Effector CD4-positive, alpha-beta T cell (primary cell): Measurements from ENCODE around the gene NRARP.
A peak's percentile ranks its signal among the peaks of the same experiment; 100 is the strongest.
"Not testable (repeated sequence)": the region's sequence is repeated elsewhere in the genome, so short reads cannot be mapped to it uniquely, and the experiment has no call there.

Source experiments
- DNase-seq: peaks from one replicate; pipeline ENCODE4 v3.0.0-alpha.2; 2020
- total RNA-seq: gene quantifications from one replicate; lab custom pipeline; 2026; lab: John Stamatoyannopoulos, UW

Gene NRARP, protein sequence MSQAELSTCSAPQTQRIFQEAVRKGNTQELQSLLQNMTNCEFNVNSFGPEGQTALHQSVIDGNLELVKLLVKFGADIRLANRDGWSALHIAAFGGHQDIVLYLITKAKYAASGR
- 6.6 reads per million, percentile 24 among the genes with 10 or more reads in this experiment for total RNA-seq

DNA sequence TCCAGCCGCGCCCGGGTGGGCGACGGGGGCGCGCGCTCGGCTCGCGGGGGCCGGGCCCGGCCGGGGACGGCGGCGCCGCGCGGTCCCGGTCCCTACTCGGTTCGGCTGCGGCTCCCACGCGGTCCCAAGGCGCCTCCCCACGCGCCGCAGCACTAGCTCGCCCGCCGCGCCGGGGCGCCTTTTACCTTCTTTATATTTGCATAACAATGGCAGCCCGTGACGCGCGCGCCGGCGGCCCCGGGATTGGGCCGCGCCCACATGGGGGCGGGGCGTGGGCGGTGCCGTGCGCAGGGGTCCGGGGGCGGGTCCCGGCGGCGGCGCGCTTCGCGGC is at the start of gene NRARP:
Gene NRARP, minus strand, starts transcription at position 154 of the 331 bp plus-strand sequence. CDS start 343 bp downstream, outside the sequence.
- DNase-seq, result peak; percentile 92

DNA sequence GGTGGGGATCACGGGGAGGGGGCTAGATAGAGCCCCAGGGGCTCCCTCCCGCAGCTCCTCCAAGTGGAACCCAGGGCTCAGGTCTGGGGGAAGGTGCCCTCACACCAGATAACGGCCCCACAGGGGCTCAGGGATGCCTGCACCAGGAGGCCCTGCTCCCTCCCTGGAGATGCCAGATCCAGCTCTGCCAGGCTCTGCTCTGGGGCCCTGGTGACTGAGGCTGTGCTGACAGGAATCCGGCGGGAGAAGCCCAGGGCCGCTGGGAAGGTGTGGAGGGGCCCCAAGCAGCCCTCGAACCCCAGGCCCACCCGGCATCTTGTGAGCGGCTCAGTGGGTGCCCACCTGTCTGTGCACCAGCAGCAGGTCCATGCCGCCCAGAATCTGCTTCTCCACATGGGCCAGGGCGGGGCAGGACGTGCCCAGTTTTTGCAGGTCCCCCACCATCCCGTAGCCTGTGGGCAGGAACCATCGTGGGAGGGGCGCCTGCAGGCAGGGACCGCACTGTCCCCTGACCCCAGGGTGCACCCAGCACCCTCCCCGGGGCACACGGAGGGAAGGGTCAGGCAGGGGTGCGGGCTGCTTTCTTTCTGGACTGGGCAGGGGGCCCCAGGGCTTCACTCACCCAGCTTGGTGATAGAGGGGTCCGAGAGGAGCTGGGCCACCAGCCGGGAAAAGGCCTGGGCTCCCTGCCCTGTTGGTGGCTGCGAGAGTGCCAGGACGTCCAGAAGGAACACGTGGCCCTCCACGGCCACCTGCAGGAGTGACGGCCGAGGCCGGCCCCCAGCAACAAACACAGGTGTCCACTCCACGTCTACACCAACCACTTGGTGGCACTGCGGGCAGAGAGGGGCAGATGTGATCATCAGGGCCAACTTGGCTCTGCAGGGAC is 48.9 kb upstream of the NRARP start:
- DNase-seq, result no peak

DNA sequence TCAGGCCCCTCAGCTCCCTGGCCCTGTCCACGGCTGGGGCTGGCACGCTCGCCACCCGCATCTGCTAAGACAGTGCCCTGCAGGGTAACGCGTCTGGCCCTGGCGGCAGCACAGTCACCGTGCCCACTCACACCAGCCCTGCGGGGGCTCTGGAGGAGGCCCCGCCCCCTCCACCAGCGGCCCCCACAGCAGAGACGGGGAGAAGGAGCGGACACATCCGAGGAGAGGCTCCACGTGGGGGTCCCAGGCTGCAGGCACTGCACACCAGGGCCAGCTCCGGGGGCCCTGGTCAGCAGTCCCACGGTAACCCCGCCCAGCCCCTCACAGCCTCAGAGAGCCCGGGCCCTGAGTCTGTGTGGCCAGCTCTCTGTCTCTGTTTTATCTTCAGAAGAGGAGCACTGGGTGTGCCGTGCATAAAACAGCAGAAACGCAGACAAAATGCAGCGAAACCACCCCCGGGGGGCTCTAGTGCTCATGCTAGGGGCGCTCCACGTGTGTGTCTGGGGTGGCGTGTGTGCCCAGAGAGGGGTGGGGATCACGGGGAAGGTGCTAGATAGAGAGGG is 47.5 kb upstream of the NRARP start:
- no peak for DNase-seq

DNA sequence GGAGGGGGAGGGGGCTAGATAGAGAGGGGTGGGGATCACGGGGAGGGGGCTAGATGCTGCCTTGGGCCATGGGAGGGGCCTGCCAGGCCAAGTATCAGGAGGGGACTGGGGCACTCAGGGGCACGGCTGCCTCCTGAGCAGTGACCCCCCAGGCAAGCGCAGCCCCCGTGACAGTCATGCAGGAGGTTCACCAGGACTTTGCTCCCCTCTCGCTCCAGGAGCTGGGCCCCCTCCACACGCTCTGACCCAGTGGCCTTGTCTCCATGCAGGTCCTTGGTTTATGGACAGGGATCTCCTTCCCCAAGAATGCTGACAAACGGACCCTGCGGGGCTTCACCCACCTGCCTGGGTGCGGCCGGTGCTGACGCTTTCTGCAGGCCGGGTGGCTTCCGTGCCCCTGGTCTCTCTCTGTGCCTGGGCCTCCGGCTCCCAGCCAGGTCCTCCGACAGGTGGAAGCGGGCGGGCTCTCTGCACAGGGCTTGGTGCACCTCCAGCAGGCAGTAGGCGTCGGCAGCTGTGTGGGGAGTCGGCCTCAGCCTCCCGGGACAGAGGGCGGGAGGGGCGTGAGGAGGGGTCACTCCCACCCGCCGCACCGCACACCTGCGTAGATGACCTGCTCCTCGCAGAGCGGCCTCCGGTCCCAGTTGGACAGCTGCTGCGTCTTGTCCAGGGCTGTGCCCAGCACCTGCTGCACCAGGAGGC is 46.8 kb upstream of the NRARP start:
- no peak for DNase-seq

DNA sequence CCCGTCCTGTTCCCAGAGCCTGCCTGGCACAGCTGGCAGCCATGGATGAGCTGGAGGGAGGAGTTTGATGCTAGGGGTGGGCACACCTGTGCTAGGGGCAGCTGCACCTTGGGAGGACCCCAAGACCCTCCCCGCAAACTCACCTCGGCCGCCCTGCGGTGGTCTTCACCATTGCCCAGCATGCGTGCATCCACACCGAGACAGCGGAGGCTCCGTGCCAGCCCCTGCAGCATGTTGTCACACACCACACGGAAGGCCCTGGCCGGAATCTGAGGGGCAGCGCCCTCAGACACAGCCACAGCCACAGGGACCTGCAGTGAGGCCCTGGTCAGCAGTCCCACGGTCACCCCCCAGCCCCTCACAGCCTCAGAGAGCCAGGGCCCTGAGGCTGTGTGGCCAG is 45.9 kb upstream of the NRARP start:
- no peak for DNase-seq

DNA sequence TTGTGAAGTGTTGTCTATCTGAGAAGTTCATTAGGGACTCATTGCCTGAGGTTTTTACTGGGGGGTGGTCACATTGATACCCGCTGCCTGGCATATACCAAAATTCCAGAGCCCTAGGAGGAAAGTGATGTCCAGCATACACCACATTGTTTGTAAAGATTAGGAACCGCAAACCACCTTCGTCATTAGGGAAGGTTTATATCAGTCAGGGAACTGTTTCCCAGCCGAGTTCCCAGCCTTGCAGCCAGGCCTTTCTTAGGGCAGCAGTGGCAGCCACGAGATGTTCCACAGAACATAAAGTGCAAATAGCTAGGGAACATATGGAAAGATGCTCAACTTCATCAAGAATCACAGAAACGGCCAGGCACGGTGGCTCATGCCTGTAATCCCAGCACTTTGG is 40.4 kb upstream of the NRARP start:
- no peak for DNase-seq

DNA sequence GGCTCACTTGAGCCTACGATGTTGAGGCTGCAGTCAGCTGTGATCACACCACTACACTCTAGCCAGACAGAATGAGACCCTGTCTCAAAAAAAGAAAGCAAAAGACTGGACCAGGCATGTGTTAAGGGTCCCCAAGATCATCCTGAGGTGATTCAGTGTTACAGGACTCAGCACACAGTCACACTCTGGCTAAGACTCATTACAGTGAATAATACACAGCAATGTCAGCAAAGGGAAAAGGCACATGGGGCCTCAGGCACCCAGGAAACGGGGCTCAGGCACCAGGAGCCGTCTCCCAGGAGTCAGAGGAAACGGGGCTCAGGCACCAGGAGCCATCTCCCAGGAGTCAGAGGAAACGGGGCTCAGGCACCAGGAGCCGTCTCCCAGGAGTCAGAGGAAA is 39.2 kb upstream of the NRARP start:
- DNase-seq, result no peak

DNA sequence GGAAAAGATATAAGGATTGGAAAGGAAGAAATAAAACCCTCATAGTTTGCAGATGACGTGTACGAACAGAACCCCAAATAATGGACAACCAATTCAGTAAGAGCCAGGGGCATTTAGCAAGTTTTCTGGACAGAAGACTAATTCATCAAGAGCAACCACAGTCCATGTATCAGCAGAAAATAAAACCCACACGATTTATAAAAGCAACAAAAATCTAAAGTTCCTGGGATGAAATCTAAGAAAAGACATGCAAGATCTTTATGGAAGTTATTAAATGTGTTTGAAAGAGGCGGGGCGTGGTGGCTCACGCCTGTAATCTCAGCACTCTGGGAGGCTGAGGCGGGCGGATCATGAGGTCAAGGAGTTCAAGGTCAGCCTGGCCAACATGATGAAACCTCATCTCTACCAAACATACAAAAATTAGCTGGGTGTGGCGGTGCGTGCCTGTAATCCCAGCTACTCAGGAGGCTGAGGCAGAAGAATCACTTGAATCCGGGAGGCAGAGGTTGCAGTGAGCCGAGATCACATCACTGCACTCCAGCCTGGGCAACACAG is 37.9 kb upstream of the NRARP start:
- DNase-seq, result not testable (repeated sequence)

DNA sequence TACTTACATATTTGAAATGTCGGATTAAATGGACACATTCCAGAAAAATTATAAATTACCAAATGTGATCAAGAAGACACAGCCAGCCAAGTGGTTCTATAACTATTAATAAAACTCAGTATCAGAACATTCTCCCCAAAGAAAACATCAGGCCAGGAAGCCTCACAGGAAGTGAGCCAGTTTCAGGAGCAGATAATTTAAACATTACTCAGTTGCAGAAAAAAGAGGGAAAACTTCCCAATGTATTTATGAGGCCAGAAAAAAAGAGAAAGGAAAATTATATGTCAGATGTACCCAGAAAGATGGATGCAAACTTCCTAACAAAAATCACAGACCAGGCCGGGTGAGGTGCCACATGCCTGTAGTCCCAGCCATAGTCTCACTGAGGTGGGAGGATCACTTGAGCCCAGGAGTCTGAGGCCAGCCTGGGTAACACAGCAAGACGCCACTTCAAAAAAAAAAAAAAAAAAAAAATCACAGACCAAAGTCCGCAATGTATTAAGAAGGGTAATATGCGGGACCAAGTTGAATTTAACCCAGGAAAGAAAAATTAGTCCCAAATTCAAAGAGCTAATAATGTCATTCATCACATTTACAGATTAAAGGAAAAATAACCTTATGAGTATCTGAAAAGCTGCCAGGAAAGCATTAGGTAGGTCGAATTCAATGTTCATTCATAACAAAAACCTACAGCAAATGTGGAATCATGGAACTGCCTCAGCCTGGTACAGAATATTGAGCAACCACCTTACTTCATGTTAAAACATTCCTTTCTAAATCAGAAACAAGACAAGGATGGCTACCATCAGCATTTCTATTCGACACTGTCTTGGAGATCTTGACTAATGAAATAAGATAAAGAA is 37.2 kb upstream of the NRARP start:
- no peak for DNase-seq

DNA sequence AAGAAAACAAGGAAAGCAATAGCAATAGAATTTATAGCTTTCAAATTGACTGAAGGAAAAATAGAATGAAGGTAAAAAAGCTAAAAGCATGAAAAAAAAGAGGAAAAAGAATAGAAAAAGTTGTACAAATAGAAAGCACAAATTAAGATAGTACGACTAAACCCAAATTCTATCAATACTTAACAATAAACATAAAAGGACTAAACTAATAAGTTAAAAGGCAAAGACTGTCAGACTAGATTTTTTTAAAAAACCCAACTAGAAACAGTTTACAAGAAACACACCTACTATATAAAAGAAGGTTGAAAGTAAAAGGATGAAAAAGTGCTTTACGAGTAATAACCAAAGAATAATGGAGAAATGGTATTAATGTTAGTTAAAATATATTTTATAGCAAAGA is 34.7 kb upstream of the NRARP start:
- DNase-seq, result no peak

DNA sequence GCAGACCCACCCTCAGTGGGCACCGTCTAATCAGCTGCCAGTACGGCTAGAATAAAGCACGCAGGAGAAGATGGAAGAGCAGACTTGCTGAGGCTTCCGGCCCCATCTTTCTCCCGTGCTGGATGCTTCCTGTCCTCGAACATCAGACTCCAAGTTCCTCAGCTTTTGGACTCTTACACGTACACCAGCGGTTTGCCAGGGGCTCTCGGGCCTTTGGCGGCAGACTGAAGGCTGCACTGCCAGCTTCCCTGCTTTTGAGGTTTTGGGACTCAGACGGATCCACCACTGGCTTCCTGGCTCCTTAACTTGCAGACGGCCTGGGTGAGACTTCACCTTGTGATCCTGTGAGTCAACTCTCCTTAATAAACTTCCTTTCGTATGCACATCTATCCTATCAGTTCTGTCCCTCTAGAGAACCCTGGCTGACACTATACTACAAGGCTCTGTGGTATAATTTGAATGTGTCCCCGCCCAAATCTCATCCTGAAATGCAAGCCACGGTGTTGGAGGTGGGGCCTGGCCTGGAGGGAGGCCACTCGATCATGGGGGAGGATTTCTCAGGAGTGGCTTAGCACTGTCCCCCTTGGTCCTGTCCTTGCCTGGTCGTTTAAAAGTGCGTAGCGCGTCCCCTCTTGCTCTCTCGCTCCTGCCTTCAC is 31.1 kb upstream of the NRARP start:
- DNase-seq, result no peak

DNA sequence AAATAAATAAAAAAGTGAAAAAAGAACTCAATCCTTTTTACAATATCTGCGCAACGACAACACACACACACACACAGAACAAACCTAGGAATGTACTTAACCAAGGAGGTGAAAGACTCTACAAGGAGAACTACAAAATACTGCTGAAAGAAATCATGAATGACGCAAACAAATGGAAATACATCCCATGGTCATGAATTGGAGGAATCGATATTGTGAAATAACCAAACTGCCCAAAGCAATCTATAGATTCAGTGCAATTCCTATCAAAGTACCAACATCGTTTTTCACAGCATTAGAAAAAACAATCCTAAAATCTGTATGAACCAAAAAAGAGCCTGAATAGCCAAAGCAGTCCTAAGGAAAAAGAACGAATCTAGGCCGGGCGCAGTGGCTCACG is 29.9 kb upstream of the NRARP start:
- no peak for DNase-seq

DNA sequence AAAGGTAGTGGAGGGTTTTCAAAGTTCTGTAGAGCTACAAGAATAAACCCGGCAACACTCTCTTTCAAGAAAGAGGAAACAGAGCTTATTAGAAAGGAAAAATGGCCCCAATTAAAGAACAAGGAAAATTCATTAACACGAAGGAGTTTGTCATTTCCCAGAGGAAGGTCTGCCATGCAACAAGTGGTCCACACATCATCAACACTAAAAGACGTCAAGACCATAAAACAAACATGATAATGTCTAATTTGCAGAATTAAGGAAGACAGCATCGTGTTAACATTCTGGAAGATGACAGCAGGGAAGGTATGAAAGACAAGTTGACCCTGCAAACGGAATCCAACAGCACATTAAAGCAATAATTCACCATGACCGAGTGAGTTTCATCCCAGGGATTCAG is 28.6 kb upstream of the NRARP start:
- no peak for DNase-seq

DNA sequence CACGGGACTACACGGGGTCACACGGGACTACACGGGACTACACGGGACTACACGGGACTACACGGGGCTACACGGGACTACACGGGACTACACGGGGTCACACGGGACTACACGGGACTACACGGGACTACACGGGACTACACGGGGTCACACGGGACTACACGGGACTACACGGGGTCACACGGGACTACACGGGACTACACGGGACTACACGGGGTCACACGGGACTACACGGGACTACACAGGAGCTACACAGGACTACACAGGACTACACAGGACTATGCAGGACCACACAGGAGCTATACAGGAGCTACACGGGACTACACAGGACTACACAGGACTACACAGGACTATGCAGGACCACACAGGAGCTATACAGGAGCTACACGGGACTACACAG is 27.5 kb upstream of the NRARP start:
- DNase-seq, result not testable (repeated sequence)

DNA sequence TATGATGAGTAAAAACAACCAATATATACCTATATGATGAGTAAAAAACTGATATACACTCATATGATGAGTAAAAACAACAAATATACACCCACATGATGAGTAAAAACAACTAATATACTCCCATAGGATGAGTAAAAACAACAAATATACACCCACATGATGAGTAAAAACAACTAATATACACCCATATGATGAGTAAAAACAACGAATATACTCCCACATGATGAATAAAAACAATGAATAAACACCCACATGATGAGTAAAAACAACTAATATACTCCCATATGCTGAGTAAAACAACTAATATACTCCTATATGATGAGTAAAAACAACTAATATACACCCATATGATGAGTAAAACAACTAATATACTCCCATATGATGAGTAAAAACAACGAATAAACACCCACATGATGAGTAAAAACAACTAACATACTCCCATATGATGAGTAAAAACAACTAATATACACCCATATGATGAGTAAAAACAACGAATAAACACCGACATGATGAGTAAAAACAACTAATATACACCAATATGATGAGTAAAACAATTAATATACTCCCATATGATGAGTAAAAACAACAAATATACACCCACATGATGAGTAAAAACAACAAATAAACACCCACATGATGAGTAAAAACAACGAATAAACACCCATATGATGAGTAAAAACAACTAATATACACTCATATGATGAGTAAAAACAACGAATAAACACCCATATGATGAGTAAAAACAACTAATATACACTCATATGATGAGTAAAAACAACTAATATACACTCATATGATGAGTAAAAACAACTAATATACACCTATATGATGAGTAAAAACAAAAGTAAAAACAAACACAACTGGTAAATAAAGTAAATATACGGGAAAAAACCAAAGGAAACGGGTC is 25.8 kb upstream of the NRARP start:
- not testable (repeated sequence) for DNase-seq

DNA sequence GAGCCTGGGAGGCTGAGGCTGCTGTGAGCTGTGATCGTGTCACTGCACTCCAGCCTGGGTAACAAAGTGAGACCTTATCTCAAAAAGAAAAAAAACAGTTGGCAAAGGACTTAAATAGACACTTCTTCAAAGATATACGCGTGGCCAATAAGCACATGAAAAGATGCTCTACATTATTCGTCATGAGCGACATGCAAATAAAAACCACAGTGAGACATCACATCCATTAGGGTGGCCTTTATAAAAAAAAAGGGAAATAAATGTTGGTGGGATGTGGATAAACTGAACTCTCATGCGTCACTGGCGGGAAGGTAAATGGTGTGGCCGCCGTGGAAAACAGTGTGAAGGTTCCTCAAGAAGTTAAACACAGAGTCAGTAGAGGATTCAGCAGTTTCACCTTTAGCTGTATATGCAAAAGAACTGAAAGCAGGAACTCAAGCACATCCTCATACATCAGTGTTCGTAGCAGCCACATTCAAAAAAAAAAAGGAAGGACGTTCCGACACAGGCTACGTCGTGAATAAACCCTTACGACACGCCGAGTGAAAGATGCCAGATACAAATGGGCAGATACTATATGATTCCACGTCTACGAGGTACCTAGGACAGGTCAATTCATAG is 24.5 kb upstream of the NRARP start:
- DNase-seq, result no peak

DNA sequence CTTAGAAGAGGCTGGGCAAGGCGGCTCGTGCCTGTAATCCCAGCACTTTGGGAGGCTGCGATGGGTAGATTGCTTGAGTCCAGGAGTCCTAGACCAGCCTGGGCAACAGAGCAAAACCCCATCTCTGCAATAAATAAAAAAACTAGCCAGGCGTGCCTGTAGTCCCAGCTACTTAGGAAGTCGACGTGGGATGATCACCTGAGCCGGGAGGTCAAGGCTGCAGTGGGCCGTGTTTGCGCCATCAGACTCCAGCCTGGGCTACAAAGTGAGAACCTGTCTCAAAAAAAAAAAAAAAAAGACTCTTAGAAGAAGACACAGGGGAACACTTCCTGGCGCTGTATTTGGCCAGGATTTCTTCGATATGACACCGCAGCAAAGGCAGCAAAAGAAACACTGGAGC is 23.7 kb upstream of the NRARP start:
- no peak for DNase-seq

DNA sequence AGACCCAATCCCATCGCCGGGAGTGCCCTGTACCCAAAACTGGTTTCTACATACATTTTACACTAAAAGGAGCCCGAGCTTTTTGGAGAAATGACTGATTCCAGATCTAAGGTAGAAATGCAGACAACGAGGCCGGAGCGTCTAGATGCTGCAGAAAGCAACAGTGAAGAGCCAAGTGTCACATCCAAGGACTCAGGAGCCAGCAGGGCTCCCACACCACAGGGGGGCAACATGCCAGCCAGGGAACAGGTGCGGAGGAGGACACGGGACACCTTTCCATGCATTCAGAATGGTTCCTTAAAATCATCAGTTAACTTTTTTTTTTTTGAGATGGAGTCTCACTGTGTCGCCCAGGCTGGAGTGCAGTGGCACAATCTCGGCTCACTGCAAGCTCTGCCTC is 23.1 kb upstream of the NRARP start:
- no peak for DNase-seq

DNA sequence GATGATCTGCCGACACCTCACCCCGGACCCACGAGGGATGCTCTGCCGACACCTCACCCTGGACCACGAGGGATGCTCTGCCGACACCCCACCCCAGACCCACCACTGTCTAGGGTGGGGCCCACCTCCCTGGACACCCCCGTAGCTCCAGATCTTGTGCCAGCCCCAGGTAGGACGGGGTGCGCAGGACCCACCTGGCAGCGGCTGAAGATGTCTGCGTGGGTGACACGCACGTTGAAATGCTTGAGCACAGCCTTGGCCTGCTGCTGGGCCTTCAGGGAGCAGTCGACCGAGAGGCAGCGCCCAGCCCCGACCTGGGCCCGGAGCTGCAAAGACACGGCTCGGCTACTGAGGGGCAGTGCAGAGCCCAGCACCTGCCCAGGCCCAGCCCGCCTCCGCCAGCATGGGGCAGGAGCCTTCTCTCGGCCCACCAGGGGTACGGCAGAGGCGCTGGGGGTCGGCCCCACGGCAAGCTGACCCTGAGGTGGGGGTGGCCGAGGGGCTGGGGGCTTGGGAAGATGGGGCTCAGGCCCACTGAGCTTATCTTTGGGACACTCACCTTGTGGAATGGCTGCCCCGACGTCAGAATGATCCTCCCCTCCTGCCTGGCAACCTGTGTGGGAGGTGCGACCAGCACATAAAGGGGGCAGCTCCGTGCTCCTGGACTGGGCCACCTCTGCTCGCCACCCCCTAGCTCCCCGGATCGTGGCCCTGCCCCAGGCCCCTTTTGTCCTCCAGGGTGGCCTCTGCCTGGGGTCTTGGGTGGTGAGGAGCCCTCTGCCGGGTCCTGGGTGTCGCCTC is 21.7 kb upstream of the NRARP start:
- DNase-seq, result no peak
